Stimulated activated naive CD4-positive, alpha-beta T cell (primary cell): Measurements from ENCODE around the gene MPRIP.
"Not testable (repeated sequence)": the region's sequence is repeated elsewhere in the genome, so short reads cannot be mapped to it uniquely, and the experiment has no call there.

ENCODE experiments used
- DNase-seq, 6 experiments: peaks; one replicate each; lab custom pipeline; 2025; lab: John Stamatoyannopoulos, UW

The MPRIP gene

GRCh38 chr17:17042384-17042736 is at the start of gene MPRIP:
Gene MPRIP (plus strand): TSS chr17:17042457. CDS start chr17:17042849, 392 bp downstream.
- peak in 1 of 6 experiments; percentile 42 for DNase-seq

- DNase-seq: no peak
These were observed 47.6 kb upstream of the MPRIP start for GRCh38 chr17:16994631-16995030.

GRCh38 chr17:16995930-16996329 is 46.3 kb upstream of the MPRIP start:
- no peak for DNase-seq

GRCh38 chr17:16996726-16997125 is 45.5 kb upstream of the MPRIP start:
- DNase-seq: not testable (repeated sequence)

- DNase-seq: no peak
These were observed 44.5 kb upstream of the MPRIP start for GRCh38 chr17:16997514-16998429.

GRCh38 chr17:16999931-17000625 is 42.2 kb upstream of the MPRIP start:
- DNase-seq: no peak

GRCh38 chr17:17001076-17001777 is 41.0 kb upstream of the MPRIP start:
- no peak for DNase-seq

GRCh38 chr17:17001874-17002520 is 40.3 kb upstream of the MPRIP start:
- DNase-seq: peak in 5 of 6 experiments; percentile 62 to 79 (median 65)

- DNase-seq: not testable (repeated sequence)
These were observed 39.2 kb upstream of the MPRIP start for GRCh38 chr17:17002731-17003715.

- DNase-seq: no peak
These were observed 37.8 kb upstream of the MPRIP start for GRCh38 chr17:17004251-17004996.

- not testable (repeated sequence) for DNase-seq
These were observed 37.2 kb upstream of the MPRIP start for GRCh38 chr17:17004997-17005614.

GRCh38 chr17:17007891-17008290 is 34.4 kb upstream of the MPRIP start:
- not testable (repeated sequence) for DNase-seq

GRCh38 chr17:17008621-17009397 is 33.4 kb upstream of the MPRIP start:
- DNase-seq: not testable (repeated sequence)

- not testable (repeated sequence) for DNase-seq
These were observed 32.3 kb upstream of the MPRIP start for GRCh38 chr17:17009972-17010371.

- not testable (repeated sequence) for DNase-seq
These were observed 31.7 kb upstream of the MPRIP start for GRCh38 chr17:17010545-17011034.

- not testable (repeated sequence) for DNase-seq
These were observed 31.0 kb upstream of the MPRIP start for GRCh38 chr17:17011043-17011907.
